ENCODE data around the gene OR52R1. TPM values are rescaled to one million over a fixed set of nuclear protein-coding genes. Genes with fewer than 3 reads are reported as not detected.

Gene OR52R1
- total and polyA plus RNA-seq, 3 donors from 2014 or later: not detected

- Histone ChIP-seq H3K4me1 (no peaks in the 10 kb centered on the region), H3K27ac (no peak overlapping the region), H3K4me3 (no peak overlapping the region), H3K27me3 (no peaks in the 10 kb centered on the region), H3K9me3 (no peaks in the 10 kb centered on the region), H3K36me3 (ENCODE audit: low read depth, missing control alignments) (no peaks in the 10 kb centered on the region)
- no peak for TF ChIP-seq POLR2A (IDR thresholded peaks at IDR 0.05)
- no peak for TF ChIP-seq CTCF (IDR thresholded peaks at IDR 0.05)
- no peak for DNase-seq
- intact Hi-C loops (cut with DNase I; ENCODE audit: low total_unique reads): no loop called here
- WGBS, 2 donors: 50 to 58% methylated on average over 1 of the region's 1 CpG
These were observed 21.7 kb downstream of the OR52R1 start for GRCh38 chr11:4782454-4782853.

- TF ChIP-seq CTCF (IDR thresholded peaks at IDR 0.05) (no peak), POLR2A (IDR thresholded peaks at IDR 0.05) (no peak)
- DNase-seq: no peak
- Histone ChIP-seq H3K9me3 (no peaks in the 10 kb centered on the region), H3K4me3 (no peak within 1 kb of the TSS), H3K4me1 (no peaks in the 10 kb centered on the region), H3K27ac (no peak within 1 kb of the TSS), H3K36me3 (ENCODE audit: low read depth, missing control alignments) (no peaks in the 10 kb centered on the region), H3K27me3 (no peaks in the 10 kb centered on the region)
- intact Hi-C loops (cut with DNase I; ENCODE audit: low total_unique reads): no loop called here
- WGBS, 2 donors: 95 to 100% methylated on average over 1 of the region's 1 CpG
These were observed 34.3 kb downstream of the OR52R1 start, which contains the start of gene OR51F1 for GRCh38 chr11:4769838-4770237. TSS of gene OR51F1 (minus strand) at chr11:4769938. CDS start at chr11:4769938, 0 bp downstream.

- H3K36me3 ChIP-seq (ENCODE audit: low read depth, missing control alignments): no peaks in the 10 kb centered on the region
- no peaks in the 10 kb centered on the region for H3K27me3 ChIP-seq
- intact Hi-C loops (cut with DNase I; ENCODE audit: low total_unique reads): no loop called here
- H3K4me1 ChIP-seq: no peaks in the 10 kb centered on the region
- DNase-seq: no peak
- no peak overlapping the region for H3K27ac ChIP-seq
- TF ChIP-seq CTCF (IDR thresholded peaks at IDR 0.05) (no peak), POLR2A (IDR thresholded peaks at IDR 0.05) (no peak)
- no peaks in the 10 kb centered on the region for H3K9me3 ChIP-seq
- H3K4me3 ChIP-seq: no peak overlapping the region
These were observed 36.1 kb downstream of the OR52R1 start for GRCh38 chr11:4768094-4768493.

- H3K4me3 ChIP-seq: no peak overlapping the region
- no peaks in the 10 kb centered on the region for H3K4me1 ChIP-seq
- TF ChIP-seq POLR2A (IDR thresholded peaks at IDR 0.05) (no peak), CTCF (IDR thresholded peaks at IDR 0.05) (no peak)
- 87 to 91% methylated on average over 6 of the region's 6 CpGs for WGBS, 2 donors
- H3K36me3 ChIP-seq (ENCODE audit: low read depth, missing control alignments): no peaks in the 10 kb centered on the region
- no peaks in the 10 kb centered on the region for H3K9me3 ChIP-seq
- no peak for DNase-seq
- intact Hi-C loops (cut with DNase I; ENCODE audit: low total_unique reads): no loop called here
- no peak overlapping the region for H3K27ac ChIP-seq
- H3K27me3 ChIP-seq: no peaks in the 10 kb centered on the region
These were observed 37.6 kb downstream of the OR52R1 start for GRCh38 chr11:4766420-4767043.

GRCh38 chr11:4763096-4763495 is 41.1 kb downstream of the OR52R1 start:
- 75 to 87% methylated on average over 2 of the region's 2 CpGs for WGBS, 2 donors
- H3K4me1 ChIP-seq: no peaks in the 10 kb centered on the region
- no peak for DNase-seq
- intact Hi-C loops (cut with DNase I; ENCODE audit: low total_unique reads): no loop called here
- no peak for TF ChIP-seq CTCF (IDR thresholded peaks at IDR 0.05)
- TF ChIP-seq POLR2A (IDR thresholded peaks at IDR 0.05): no peak
- H3K9me3 ChIP-seq: no peaks in the 10 kb centered on the region
- H3K4me3 ChIP-seq: no peak overlapping the region
- H3K36me3 ChIP-seq (ENCODE audit: low read depth, missing control alignments): no peaks in the 10 kb centered on the region
- H3K27ac ChIP-seq: no peak overlapping the region
- no peaks in the 10 kb centered on the region for H3K27me3 ChIP-seq
